ENCODE data around the gene DGKI.

DGKI gene

GRCh38 chr7:137445268-137445667 is 401.5 kb downstream of the DGKI start:
- no peak for DNase-seq (ENCODE audit: low read depth)
- no peak for TF ChIP-seq CTCF (conservative IDR thresholded peaks at IDR 0.05; ENCODE audit: control insufficient read depth, insufficient read depth, low read depth, low read length)
- H3K4me3 ChIP-seq (ENCODE audit: control insufficient read depth, low read depth, low read length) = no peak overlapping the region

GRCh38 chr7:137443616-137444015 is 403.2 kb downstream of the DGKI start:
- no peak overlapping the region for H3K4me3 ChIP-seq (ENCODE audit: control insufficient read depth, low read depth, low read length)
- no peak for TF ChIP-seq CTCF (conservative IDR thresholded peaks at IDR 0.05; ENCODE audit: control insufficient read depth, insufficient read depth, low read depth, low read length)
- peak; percentile 78 for DNase-seq (ENCODE audit: low read depth)

GRCh38 chr7:137441451-137441850 is 405.3 kb downstream of the DGKI start:
- no peak for TF ChIP-seq CTCF (conservative IDR thresholded peaks at IDR 0.05; ENCODE audit: control insufficient read depth, insufficient read depth, low read depth, low read length)
- peak; percentile 39 for DNase-seq (ENCODE audit: low read depth)
- H3K4me3 ChIP-seq (ENCODE audit: control insufficient read depth, low read depth, low read length) = no peak overlapping the region

- no peak overlapping the region for H3K4me3 ChIP-seq (ENCODE audit: control insufficient read depth, low read depth, low read length)
- no peak for TF ChIP-seq CTCF (conservative IDR thresholded peaks at IDR 0.05; ENCODE audit: control insufficient read depth, insufficient read depth, low read depth, low read length)
- DNase-seq (ENCODE audit: low read depth) = peak; percentile 18
Measured at GRCh38 chr7:137439829-137440825, 406.6 kb downstream of the DGKI start.

GRCh38 chr7:137434946-137435345 is 411.8 kb downstream of the DGKI start:
- TF ChIP-seq CTCF (conservative IDR thresholded peaks at IDR 0.05; ENCODE audit: control insufficient read depth, insufficient read depth, low read depth, low read length) = no peak
- no peak overlapping the region for H3K4me3 ChIP-seq (ENCODE audit: control insufficient read depth, low read depth, low read length)
- no peak for DNase-seq (ENCODE audit: low read depth)

- no peak for TF ChIP-seq CTCF (conservative IDR thresholded peaks at IDR 0.05; ENCODE audit: control insufficient read depth, insufficient read depth, low read depth, low read length)
Measured at GRCh38 chr7:137434530-137434929, 412.2 kb downstream of the DGKI start.

More at GRCh38 chr7:137434530-137434929, 412.2 kb downstream of the DGKI start:
- no peak overlapping the region for H3K4me3 ChIP-seq (ENCODE audit: control insufficient read depth, low read depth, low read length)
- no peak for DNase-seq (ENCODE audit: low read depth)
